ENCODE results near the gene SLIT3. TPM values are rescaled to one million over a fixed set of nuclear protein-coding genes. Genes with fewer than 3 reads are reported as not detected.
A peak's percentile ranks its signal among the peaks of the same experiment; 100 is the strongest.

SLIT3 gene
- total RNA-seq, 1 donor from 2014 or later, result 0.75 TPM

GRCh38 chr5:168800701-168801100 is 500.2 kb downstream of the SLIT3 start:
- intact Hi-C loops (cut with micrococcal nuclease), result loop anchor here (5.0 kb wide), 1 partner anchor 53 kb away; no protein-coding TSS in a partner anchor
- no peak for DNase-seq
- no peaks in the 10 kb centered on the region for H3K27me3 Mint-ChIP-seq
- H3K36me3 Mint-ChIP-seq (ENCODE audit: low read depth), result no peaks in the 10 kb centered on the region
- no peaks in the 10 kb centered on the region for H3K9me3 Mint-ChIP-seq
- H3K4me1 Mint-ChIP-seq, result peaks cover 25% of the 10 kb centered on the region
- no peak overlapping the region for H3K4me3 Mint-ChIP-seq
- H3K27ac Mint-ChIP-seq, result no peak overlapping the region

- Mint-ChIP-seq H3K4me3 (no peak overlapping the region), H3K27me3 (no peaks in the 10 kb centered on the region), H3K27ac (peak overlapping the region; percentile 81), H3K4me1 (peaks cover 42% of the 10 kb centered on the region), H3K9me3 (no peaks in the 10 kb centered on the region), H3K36me3 (ENCODE audit: low read depth) (no peaks in the 10 kb centered on the region)
- intact Hi-C loops (cut with micrococcal nuclease), result loop anchor here (1.0 kb wide), 1 partner anchor 54 kb away; no protein-coding TSS in a partner anchor
- DNase-seq, result peak; percentile 58
Observed at GRCh38 chr5:168798065-168799023, 502.6 kb downstream of the SLIT3 start.

DNA sequence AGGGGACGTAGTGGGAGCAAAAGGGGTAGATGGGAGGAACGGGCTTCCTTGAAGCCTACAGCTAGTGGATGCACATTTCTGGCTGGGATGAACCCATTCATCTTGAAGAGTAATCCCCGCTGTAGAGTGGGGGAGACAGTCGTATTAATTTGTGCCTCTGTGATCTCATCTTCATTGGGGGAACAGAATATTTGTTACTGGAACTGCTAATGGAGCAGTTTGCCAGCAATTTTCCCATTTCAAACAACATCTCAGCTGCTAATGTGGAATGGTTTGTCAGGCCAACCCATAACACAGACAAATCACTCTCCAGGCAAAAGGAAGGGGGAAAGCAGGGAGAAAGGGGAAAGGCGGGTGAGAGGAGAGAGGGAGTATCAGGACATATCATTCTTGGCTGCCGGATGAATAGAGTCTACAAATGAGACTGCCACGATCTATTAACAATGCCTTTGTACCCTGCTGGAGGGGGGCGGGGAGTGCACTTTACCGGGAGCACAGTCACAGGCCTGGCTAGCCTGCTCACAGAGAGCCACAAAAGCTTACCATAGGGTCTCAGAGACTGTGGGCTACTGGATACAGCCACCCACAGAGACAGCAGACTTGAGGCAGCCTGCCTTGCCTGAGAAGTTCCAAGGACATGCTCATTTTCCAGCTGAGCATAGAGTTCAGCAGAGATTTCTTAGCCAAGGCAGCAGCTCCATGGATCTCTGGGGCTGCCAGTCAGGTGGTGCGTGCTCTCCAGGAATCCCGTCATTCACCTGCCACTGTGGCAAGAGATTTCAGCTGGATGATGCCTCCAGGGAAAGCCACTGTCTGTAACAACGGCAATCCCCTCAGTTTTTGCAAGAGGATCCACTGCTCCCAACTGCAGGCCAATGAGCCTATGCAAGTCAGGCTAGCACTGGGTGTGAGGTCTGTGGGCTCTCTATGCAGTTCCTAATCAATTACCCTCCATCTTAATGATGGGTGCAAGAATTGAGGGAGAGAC is 504.1 kb downstream of the SLIT3 start:
- H3K27ac Mint-ChIP-seq, result no peak overlapping the region
- no peaks in the 10 kb centered on the region for H3K27me3 Mint-ChIP-seq
- peaks cover 38% of the 10 kb centered on the region for H3K4me1 Mint-ChIP-seq
- intact Hi-C loops (cut with micrococcal nuclease), result no loop called here
- no peak overlapping the region for H3K4me3 Mint-ChIP-seq
- DNase-seq, result no peak
- no peaks in the 10 kb centered on the region for H3K36me3 Mint-ChIP-seq (ENCODE audit: low read depth)
- H3K9me3 Mint-ChIP-seq, result no peaks in the 10 kb centered on the region

DNA sequence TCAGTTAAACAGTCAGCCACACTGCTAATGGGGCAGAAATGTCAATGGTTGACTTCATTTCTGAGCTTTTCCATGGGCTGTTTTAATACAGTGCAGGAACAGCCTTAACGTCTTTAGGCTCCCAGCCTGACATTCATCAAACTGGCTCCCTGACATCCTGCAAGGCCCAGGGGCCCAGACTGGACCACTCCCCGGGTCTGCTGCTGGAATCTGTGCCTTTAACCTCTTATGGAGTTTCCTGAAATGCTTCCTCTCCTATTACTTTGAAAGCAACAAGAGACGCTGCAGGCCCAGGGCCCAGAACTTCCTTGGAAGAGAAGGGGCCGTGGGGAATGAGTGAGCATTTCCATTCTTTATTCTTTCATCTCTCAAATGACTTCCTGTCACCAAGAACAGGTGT is 504.9 kb downstream of the SLIT3 start:
- DNase-seq, result no peak
- H3K4me1 Mint-ChIP-seq, result peaks cover 32% of the 10 kb centered on the region
- H3K27ac Mint-ChIP-seq, result peak overlapping the region; percentile 8
- no peak overlapping the region for H3K4me3 Mint-ChIP-seq
- intact Hi-C loops (cut with micrococcal nuclease), result no loop called here
- H3K9me3 Mint-ChIP-seq, result no peaks in the 10 kb centered on the region
- H3K36me3 Mint-ChIP-seq (ENCODE audit: low read depth), result no peaks in the 10 kb centered on the region
- no peaks in the 10 kb centered on the region for H3K27me3 Mint-ChIP-seq

DNA sequence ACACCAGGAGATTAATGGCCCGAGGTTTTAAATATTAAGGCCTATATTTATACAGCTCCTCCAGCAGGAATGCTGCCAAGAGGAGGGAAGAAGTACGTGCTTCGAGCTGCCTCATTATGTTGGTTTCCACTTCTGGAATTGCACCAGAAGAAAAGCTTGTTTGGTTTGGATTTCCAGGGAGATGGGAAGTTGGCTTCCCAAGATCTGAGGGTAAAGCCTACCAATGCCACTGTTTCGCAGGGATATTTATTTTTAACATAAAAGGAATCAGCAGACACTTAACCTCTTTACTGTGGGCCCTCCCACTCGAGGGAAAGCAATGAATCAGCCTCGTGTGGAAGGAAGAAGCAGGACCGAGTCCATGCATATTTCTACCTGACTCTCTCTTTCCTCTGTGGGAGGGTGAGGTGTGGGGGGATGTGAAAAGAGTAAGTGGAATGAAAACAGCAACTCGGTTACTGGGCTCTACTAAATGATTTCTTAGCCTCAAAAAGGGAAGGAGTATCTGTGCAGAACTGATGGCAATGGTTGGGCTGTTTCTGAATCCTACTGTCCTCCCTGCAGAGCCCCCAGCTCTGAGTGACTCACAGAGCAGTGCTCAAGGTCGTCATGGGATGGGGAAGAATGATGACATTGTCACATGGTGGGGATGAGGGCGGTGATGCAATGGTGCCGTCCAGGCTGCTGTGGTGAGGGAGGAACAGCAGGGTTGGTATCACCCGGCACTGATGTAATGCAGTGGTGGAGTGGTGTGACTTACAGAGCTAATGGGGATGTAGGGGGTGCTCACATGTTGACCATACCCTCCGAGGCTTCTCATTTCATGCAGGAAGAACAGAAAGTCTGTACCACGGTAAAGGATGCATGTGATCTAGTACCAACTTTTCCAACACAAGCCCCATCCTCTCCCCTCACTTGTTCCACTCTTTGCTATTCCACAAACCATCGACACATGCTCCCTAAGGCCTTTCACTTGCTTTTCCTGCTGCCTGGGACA is 506.8 kb downstream of the SLIT3 start:
- no peak for DNase-seq
- Mint-ChIP-seq H3K4me3 (no peak overlapping the region), H3K9me3 (no peaks in the 10 kb centered on the region), H3K4me1 (peaks cover 32% of the 10 kb centered on the region), H3K27me3 (no peaks in the 10 kb centered on the region), H3K36me3 (ENCODE audit: low read depth) (no peaks in the 10 kb centered on the region), H3K27ac (peak overlapping the region; percentile 82)
- intact Hi-C loops (cut with micrococcal nuclease), result loop anchor here (1.0 kb wide), 4 partner anchors 8 to 58 kb away; no protein-coding TSS in a partner anchor

- no peaks in the 10 kb centered on the region for H3K36me3 Mint-ChIP-seq (ENCODE audit: low read depth)
- intact Hi-C loops (cut with micrococcal nuclease), result no loop called here
Observed at GRCh38 chr5:168792678-168793077, 508.3 kb downstream of the SLIT3 start.

DNA sequence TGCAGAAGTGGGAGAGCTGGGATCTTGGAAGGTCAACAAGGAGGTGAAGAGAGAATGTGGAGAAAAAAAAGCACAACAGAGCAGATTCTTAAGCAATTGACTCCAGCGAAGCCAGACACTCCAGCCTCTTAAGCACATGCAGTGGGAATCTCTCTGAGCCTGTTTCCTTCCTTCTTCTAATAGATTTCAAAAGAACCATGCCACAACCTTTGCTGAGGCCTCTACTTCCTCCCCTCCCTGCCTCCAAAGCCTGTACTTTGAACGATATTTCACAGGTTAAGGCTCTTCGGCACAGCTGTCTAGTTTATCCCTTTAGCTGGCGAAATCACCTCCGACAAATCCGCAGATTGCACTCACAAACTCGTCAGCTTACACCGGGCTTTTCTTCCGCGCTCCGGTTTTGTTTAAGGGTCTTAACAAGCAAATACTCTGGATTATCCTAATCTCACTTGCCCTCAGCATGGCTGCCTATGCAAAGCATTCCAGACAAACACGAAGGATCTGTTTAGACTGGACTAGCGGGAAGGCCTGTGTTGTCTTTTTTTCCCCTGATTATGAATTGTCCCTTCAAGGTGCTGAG is 510.2 kb downstream of the SLIT3 start:
- no peaks in the 10 kb centered on the region for H3K36me3 Mint-ChIP-seq (ENCODE audit: low read depth)
- peaks cover 20% of the 10 kb centered on the region for H3K4me1 Mint-ChIP-seq
- DNase-seq, result no peak
- H3K27ac Mint-ChIP-seq, result no peak overlapping the region
- no peaks in the 10 kb centered on the region for H3K9me3 Mint-ChIP-seq
- intact Hi-C loops (cut with micrococcal nuclease), result no loop called here
- H3K4me3 Mint-ChIP-seq, result no peak overlapping the region
- no peaks in the 10 kb centered on the region for H3K27me3 Mint-ChIP-seq

More at GRCh38 chr5:168792678-168793077, 508.3 kb downstream of the SLIT3 start:
- H3K4me1 Mint-ChIP-seq, result peaks cover 22% of the 10 kb centered on the region
- no peak overlapping the region for H3K4me3 Mint-ChIP-seq
- H3K27ac Mint-ChIP-seq, result no peak overlapping the region
- DNase-seq, result no peak
- no peaks in the 10 kb centered on the region for H3K9me3 Mint-ChIP-seq
- no peaks in the 10 kb centered on the region for H3K27me3 Mint-ChIP-seq

- Mint-ChIP-seq H3K4me3 (no peak overlapping the region), H3K36me3 (ENCODE audit: low read depth) (no peaks in the 10 kb centered on the region), H3K4me1 (peaks cover 20% of the 10 kb centered on the region), H3K9me3 (no peaks in the 10 kb centered on the region), H3K27ac (no peak overlapping the region), H3K27me3 (no peaks in the 10 kb centered on the region)
- intact Hi-C loops (cut with micrococcal nuclease), result no loop called here
- no peak for DNase-seq
Observed at GRCh38 chr5:168790002-168790635, 510.8 kb downstream of the SLIT3 start.

GRCh38 chr5:168788786-168789185 is 512.2 kb downstream of the SLIT3 start:
- Mint-ChIP-seq H3K4me1 (peaks cover 7% of the 10 kb centered on the region), H3K27ac (no peak overlapping the region), H3K4me3 (no peak overlapping the region), H3K27me3 (no peaks in the 10 kb centered on the region), H3K9me3 (no peaks in the 10 kb centered on the region), H3K36me3 (ENCODE audit: low read depth) (no peaks in the 10 kb centered on the region)
- DNase-seq, result no peak
- intact Hi-C loops (cut with micrococcal nuclease), result no loop called here

GRCh38 chr5:168788107-168788506 is 512.8 kb downstream of the SLIT3 start:
- H3K4me3 Mint-ChIP-seq, result no peak overlapping the region
- no peak for DNase-seq
- no peaks in the 10 kb centered on the region for H3K4me1 Mint-ChIP-seq
- no peaks in the 10 kb centered on the region for H3K36me3 Mint-ChIP-seq (ENCODE audit: low read depth)
- H3K9me3 Mint-ChIP-seq, result no peaks in the 10 kb centered on the region
- H3K27ac Mint-ChIP-seq, result no peak overlapping the region
- intact Hi-C loops (cut with micrococcal nuclease), result no loop called here
- no peaks in the 10 kb centered on the region for H3K27me3 Mint-ChIP-seq

DNA sequence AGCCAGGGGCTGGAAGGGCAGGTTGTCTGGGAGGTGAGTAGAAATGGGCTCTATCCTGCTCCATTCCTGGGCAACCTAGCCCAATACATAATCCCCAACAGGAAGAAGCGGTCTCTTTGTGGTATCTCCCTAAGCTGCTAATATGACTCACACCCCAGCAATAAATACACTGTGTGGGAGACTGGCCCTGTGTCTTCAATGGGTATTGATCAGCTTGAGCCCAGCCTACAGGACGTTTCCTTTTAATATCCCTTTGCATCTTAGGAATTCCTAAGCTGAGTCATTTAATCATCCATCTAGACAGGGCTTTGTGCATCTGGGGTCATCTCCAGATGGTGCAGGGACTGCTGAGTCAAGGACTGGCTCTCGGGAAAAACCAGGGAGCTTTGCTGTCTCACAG is 514.8 kb downstream of the SLIT3 start:
- H3K36me3 Mint-ChIP-seq (ENCODE audit: low read depth), result no peaks in the 10 kb centered on the region
- DNase-seq, result no peak
- H3K27me3 Mint-ChIP-seq, result no peaks in the 10 kb centered on the region
- no peak overlapping the region for H3K27ac Mint-ChIP-seq
- no peaks in the 10 kb centered on the region for H3K4me1 Mint-ChIP-seq
- no peak overlapping the region for H3K4me3 Mint-ChIP-seq
- no peaks in the 10 kb centered on the region for H3K9me3 Mint-ChIP-seq
- intact Hi-C loops (cut with micrococcal nuclease), result no loop called here

DNA sequence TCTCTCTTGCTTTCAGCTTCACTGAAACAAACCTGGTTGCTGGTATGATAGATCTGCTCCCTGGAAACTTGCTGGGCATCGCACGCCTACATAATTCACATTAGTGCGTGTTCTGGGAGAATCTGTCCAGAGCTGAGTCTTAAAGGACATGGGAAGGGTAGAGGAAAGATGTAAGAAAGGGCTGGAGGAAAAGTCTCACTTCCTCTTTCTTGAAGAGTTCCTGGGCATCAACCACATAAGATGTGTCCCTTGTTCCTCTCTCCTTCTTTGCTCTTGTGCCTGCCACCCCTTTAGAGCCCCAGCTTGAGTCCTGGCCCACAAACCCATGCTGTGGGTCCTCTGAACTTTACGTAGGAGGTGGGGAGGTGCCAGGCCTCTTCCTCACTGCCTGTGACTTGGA is 516.5 kb downstream of the SLIT3 start:
- no peak overlapping the region for H3K27ac Mint-ChIP-seq
- H3K4me3 Mint-ChIP-seq, result no peak overlapping the region
- no peaks in the 10 kb centered on the region for H3K9me3 Mint-ChIP-seq
- no peaks in the 10 kb centered on the region for H3K4me1 Mint-ChIP-seq
- intact Hi-C loops (cut with micrococcal nuclease), result no loop called here
- DNase-seq, result no peak
- H3K36me3 Mint-ChIP-seq (ENCODE audit: low read depth), result no peaks in the 10 kb centered on the region
- H3K27me3 Mint-ChIP-seq, result no peaks in the 10 kb centered on the region

Data from activated CD4-positive, alpha-beta T cell treated with anti-CD3 and anti-CD28 coated beads, Interleukin-2, amount 10 ng/mL, durations not matched to agents 24 days and 14 days (primary cell).